HG03558 (cell line): ENCODE results near the gene ITGAV.

Source experiments
- ATAC-seq: cut with Tn5 transposase; IDR thresholded peaks from one replicate; pipeline ENCODE4 v1.9.1; 2021; ENCODE audit warnings: moderate number of reproducible peaks; ENCODE audit not compliant: unreplicated experiment; ENCODE audit errors: extremely low read depth

ITGAV gene

DNA sequence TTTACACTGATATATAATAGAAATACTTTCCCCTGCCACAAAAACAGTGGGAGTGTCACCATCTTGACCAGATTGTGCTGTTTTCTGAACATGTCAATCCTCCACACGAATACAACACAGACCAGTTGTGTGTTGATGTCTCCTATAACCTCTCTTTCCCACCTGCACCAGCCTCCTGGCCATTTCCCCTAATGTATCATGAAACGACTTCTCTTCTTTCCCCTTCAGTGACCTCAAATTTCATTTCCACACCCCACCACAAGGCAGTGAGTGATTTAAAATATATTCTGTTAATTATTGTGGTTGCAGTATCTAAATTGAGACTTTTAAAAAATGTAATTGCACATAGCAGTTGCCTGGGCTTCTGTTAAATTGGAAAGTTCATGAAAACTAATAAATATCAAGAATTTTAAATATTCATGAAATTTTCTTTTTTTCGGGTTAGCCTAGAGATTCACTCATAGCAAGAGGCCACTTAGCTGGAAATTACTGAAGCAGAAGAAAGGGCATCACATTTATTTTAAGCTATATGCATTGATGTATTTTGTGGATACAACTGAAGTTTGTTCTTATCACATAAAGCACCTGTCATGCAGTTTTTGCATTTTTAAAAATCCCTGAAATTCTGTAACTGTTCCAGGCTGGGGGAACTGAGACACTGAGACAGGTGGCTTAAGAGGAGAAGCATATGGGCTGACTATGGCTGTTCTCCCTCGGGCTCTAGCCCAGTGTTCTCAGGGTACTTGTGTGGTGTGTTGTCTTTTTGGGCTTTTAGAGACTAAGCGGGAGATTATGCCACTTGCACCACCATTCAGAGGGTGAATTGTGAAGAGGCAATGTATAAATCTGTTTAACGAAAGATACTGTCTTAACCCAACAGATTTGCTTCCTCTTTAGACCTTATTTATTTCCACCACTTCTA, 119.9 kb downstream of the ITGAV start:
- ATAC-seq, result no peak

DNA sequence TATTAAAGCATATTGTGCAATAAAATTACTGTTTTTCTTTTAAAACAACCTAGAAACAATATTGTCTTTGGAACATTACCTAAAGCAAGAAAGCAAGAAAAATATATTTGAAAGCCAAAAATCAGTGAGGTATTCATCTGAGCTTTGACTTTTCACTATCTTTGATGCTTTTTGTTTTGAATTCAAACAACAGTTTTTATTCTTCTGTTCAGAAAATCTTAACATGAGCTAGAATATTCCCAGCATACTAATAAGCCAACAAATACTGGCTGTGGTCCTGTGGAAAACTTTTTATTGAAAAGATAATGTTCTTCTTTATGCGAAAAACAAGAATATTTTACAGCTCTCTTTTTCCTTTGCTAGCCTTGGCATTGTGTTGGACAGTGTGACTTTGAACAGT, 123.8 kb downstream of the ITGAV start:
- ATAC-seq, result no peak

DNA sequence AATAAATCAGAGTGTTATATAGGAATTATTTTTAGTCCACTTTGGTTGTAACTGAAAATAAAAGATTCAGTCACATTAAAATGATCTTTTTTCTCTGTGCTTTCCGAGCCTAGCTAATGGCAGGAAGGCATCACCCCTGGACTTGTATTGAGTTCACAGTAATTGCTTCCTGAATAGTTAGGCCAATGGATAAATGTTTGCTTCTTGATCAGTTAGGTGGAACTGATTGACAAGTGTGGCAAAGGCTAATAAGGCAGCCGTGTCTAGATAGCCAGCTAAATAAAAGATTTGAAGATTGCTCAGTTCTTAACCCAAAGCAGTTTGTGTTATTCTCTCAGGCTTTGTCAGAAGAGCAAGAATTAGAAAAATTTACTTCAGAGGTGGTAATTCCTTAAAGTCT, 124.8 kb downstream of the ITGAV start:
- ATAC-seq, result no peak

DNA sequence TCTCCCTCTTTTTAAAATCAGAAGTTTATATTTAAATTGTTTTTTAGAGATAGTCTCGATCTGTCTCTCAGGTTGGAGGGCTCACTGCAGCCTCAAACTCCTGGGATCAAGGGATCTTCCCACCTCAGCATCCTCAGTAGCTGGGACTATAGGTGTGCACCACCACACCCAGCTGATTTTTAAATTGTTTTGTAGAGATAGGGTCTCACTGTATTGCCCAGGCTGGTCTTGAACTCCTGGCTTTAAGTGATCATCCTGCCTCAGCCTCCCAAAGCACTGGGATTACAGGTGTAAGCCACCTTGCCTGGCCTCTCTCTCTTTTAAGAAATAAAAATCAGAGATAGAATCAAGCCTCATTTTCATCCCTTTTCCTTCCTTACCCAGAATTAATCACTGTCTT, 126.1 kb downstream of the ITGAV start:
- no peak for ATAC-seq

DNA sequence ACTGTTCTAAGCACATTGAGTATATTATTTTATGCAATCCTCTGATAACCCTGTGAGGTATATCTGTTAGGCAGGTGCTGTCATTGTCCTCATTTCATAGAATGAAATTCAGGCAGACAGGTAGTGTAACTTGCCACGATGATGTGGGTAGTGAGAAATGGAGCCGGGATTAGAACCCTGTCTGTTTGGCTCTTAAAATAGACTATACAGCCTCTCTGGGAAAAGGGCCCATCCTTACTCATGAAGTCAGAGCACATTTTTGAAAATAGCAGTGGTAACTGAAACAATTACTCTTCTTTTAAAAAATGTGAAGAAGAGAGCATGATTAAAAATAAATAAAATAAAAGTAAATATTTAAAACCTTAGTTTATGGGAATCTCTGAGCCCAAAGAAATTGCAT, 127.0 kb downstream of the ITGAV start:
- ATAC-seq, result no peak

DNA sequence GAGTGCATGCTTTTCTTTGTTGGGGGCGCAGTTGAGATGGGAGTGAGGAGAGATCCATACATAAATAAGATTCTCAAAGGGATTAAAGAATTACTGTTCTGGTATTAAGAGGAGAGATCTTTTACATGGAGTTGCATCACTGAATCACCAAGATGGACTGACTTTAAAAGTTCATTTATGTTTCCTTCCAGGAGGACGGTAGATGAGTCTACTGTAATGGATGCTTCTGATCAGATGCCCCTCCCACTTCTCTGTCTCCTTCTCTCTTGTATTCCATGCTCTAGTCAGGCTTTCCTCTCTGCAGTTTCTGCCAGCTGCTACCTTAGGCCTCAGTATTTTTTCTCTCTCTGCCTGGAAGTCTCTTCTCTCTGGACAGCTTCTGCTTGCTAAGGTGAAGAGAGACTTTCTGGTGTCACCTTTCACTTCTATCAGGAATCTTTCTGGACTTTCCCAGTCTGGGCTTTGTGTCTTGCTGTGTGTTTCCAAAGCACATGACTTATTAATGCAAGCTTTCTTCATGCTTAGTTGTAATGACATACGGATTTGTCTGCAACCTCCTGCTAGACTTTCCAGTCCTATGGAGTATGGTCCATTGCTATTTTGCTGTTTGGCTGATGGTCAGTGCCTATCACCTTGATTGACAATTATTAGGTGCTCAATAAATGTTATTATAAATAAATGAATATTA, 127.6 kb downstream of the ITGAV start:
- ATAC-seq, result no peak

DNA sequence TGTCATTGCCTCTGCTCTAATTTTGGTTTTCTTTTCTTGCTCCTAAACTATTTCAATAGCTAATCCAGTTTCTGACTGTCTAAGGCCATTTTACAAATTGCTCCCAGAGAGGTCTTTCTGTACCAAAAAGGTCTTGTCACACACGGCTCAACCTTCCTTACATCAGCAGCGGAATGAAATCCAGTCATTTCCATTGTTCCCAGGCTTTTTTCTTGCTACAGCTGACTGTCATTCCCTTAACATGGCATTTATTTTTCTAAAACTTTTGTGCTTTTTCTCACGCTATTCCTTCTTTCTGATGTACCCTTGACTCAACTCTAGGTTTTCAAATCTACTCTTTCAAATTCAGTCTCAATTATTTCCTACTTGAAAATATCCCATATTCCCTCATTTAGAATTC, 128.3 kb downstream of the ITGAV start:
- ATAC-seq, result no peak

DNA sequence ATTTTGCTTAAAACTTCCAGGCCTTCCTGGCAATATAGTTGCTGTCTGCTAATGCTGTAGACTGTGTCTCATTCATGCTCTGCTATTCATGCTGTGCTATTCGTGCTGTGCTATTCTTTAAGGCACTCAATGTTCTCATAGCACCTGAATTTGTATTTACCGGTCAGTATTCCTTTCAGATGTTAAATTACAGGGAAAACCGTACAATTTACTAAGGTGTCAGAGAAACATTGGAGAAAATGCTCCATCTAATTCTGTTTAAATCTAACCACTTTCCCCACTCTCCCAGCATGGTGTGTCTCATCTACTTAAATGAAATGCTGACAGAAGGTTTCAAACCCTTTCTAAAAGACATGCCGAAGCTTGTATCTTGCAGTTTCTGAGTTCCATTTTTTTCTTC, 129.0 kb downstream of the ITGAV start:
- no peak for ATAC-seq

DNA sequence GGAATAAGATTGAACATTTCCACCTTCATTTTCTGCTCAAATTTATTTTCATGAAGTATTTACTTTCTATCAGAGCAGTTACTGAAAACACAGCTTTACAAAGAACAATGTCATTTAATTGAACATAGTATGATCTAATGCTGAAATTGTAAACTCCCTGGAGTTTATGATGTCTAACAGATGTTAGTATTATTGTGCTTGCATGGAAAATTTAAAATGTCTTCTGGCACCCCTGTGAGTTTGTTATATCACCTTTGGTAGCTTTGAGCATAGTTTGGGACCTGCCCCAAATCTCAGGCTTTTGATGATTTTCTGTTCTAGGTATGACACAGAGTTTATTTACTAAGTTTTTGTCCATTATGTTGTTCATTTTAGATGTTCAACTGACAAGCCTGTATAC, 132.1 kb downstream of the ITGAV start:
- no peak for ATAC-seq

DNA sequence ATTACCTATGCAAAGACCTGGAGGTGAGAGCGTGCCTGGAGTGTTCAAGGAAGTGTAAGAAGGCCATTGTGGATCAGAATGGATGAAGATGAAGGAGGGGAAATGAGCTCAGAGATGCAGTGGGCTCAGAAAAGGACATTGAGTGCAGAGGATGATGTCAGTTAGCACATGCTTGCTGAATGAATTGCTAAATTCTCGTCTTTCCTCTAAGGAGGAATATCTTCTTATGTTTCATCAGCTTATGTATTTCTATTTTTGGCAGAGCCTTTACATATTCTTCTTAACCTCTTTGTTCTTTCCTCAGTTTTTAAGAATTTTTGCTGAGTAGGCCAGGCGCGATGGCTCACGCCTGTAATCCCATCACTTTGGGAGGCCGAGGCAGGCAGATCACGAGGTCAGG, 134.9 kb downstream of the ITGAV start:
- no peak for ATAC-seq

DNA sequence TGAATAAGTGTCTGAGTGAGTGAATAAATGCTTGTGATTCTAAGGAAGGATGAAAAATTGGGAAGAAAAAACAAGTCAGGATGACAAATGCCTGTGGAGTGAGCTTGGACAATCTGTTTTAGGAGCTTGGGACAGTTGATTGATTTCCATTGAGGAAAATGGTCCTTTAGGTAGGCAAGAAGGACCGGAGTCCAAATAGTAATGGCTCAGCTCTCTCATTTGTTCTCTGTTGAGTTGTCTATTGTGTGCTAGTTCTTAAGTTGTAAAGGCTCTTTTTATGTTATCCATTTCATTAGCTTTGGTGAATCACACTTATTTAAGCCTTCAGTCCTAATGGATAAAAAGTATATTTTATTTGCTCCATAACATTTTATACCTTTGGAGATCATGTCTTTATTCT, 135.9 kb downstream of the ITGAV start:
- ATAC-seq, result no peak

DNA sequence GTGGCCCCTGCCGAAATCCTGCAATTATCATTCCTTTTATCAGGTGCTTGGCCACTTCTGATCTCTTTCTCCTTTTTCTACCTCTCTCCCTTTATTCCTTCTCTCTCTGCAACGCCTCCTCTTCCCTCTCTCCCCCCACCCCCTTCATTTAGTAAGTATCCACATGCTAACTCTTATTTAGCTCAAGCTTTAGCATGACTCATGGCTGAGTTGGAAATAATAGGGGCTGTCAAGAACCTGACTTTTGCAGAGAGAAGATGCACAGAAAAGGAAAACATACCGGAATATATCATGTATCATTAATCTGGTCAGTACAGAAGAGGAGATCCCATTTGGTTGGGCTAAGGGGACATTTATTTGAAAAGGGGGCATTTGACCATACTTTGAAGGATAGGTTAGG, 137.1 kb downstream of the ITGAV start:
- no peak for ATAC-seq

DNA sequence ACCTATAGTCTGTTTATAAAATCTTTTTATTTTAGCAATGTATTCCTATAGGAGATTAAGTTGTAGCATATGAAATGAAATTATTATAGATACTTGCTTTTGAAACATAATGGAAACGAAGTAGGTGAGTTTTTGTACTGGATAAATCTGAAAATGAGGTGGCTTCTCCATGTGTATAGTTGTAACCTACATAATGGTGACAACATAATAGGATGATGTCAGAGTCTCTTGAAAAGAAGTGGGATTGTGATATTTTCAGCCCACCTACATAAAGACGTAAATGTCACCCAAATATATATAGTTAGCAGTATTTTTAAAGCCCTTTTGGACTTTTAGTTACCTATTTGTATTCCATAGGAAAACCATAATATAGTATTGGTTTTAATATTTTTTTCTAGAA, 138.8 kb downstream of the ITGAV start:
- ATAC-seq, result no peak
